Smooth muscle cell (in vitro differentiated cells): Measurements from ENCODE around the gene TAB3. TPM values are rescaled to one million over a fixed set of nuclear protein-coding genes. Genes with fewer than 3 reads are reported as not detected.

Source experiments
- polyA plus RNA-seq: library from polyadenylated mRNA; unstranded; fragments of >200 nt; fragmentation: Nextera tagmentation; extraction: Ambion mirVana; gene quantifications from 2 replicates; pipeline ENCODE4 v1.2.1, GENCODE V29; 2016
- total RNA-seq: library from RNA; depleted of rRNA; stranded (reverse); fragments of >200 nt; gene quantifications from 2 replicates; pipeline ENCODE4 v1.2.3, GENCODE V29; 2014

Gene TAB3
- total and polyA plus RNA-seq, 2 experiments from 2014 or later = 4.8 to 31.9 TPM

Other genes with a start within 250 kb of the TAB3 start
- gene GK, start 235.8 kb downstream of the TAB3 start, total RNA-seq = 5.7 and 5.8 TPM in 2 replicates
- gene GK, start 235.8 kb downstream of the TAB3 start, polyA plus RNA-seq = 2.6 and 4.5 TPM in 2 replicates
- gene FTHL17, start 182.8 kb upstream of the TAB3 start, total RNA-seq = not detected in 2 replicates
- gene FTHL17, start 182.8 kb upstream of the TAB3 start, polyA plus RNA-seq = not detected in 2 replicates